ENCODE measurements around the gene MRC1.

DNA sequence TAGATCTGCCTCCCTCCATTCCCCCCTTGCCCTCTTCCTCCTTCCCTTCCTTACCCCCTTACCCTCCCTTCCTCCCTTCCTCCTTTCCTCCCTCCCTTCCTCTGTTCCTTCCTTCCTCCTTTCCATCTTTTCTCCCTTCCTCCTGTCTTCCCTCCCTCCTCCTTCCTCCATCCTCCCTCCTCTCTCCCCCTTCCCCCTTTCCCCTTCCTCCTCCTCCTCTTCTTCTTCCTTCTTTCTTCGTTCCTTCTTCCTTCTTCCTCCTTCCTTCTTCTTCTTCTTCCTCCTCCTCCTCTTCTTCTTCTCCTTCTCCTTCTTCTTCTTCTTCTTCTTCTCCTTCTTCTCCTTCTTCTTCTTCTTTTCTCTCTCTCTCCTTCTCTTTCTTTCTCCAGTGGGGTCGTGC, 57.9 kb downstream of the MRC1 start:
- no peak for TF ChIP-seq CTCF (IDR thresholded peaks at IDR 0.05)
- no peak for TF ChIP-seq POLR2A (IDR thresholded peaks at IDR 0.05)
